Upper lobe of left lung (tissue), 6 donors: Measurements from ENCODE around the gene PACS2. TPM values are rescaled to one million over a fixed set of nuclear protein-coding genes. Genes with fewer than 3 reads are reported as not detected.

Experiments used
- ATAC-seq, 2 donors: fragments of 200-7000 bp; cut with Tn5 transposase; one replicate each; pipeline ENCODE4 v1.9.1; 2022; ENCODE audit warnings: mild to moderate bottlenecking in 2 of 2, moderate library complexity in 2 of 2; ENCODE audit not compliant: low FRiP score in 2 of 2
- DNase-seq, 2 donors: peaks; one replicate each; pipeline ENCODE4 v3.0.0-alpha.2; 2019 to 2020
- H3K27ac ChIP-seq, 4 donors: fragments of 200-600 bp; sonication (generic); one replicate each; pipeline ENCODE4 v1.5.1; 2016 to 2019
- H3K27me3 ChIP-seq, 4 donors: fragments of 200-600 bp; sonication (generic); one replicate each; pipeline ENCODE4 v1.5.1; 2017 to 2019
- H3K36me3 ChIP-seq, 4 donors: fragments of 200-600 bp; sonication (generic); one replicate each; pipeline ENCODE4 v1.5.1; 2016 to 2019
- H3K4me1 ChIP-seq, 4 donors: fragments of 200-600 bp; sonication (generic); one replicate each; pipeline ENCODE4 v1.5.1; 2018 to 2019
- H3K4me3 ChIP-seq, 4 donors: fragments of 200-600 bp; sonication (generic); one replicate each; pipeline ENCODE4 v1.5.1; 2017 to 2019; ENCODE audit warnings: mild to moderate bottlenecking in 2 of 4, moderate library complexity in 1 of 4
- H3K9me3 ChIP-seq, 4 donors: fragments of 200-600 bp; sonication (generic); one replicate each; pipeline ENCODE4 v1.5.1; 2018 to 2019
- EP300 ChIP-seq, 4 donors: sonication (generic); formaldehyde crosslinking; IDR thresholded peaks; one replicate each; pipeline ENCODE4 v1.5.1; 2017; ENCODE audit warnings: antibody characterized with exemption in 4 of 4, control low read depth in 2 of 4
- POLR2A ChIP-seq, 4 donors: fragments of 450-650 bp; IDR thresholded peaks; one replicate each; pipeline ENCODE4 v1.5.1; 2016 to 2017; ENCODE audit warnings: antibody characterized with exemption in 4 of 4, mild to moderate bottlenecking in 2 of 4
- POLR2AphosphoS5 ChIP-seq, 2 donors: sonication (generic); formaldehyde crosslinking; IDR thresholded peaks; one replicate each; pipeline ENCODE4 v1.5.1; 2017; ENCODE audit warnings: antibody characterized with exemption in 2 of 2
- WGBS, 2 donors: methylation state at CpG; one replicate each; pipeline ENCODE4 v1.1.5; 2017 to 2018; 5-methylcytosine and 5-hydroxymethylcytosine counted together
- total RNA-seq, 6 donors: library from RNA; depleted of rRNA in 4 of 6; stranded (reverse); fragments of >200 nt in 4 of 6; gene quantifications; one replicate each; pipeline versions ENCODE4 v1.1.0 to v1.2.1, GENCODE V29; 2016 to 2021
- TF ChIP-seq, protein P1 (sequence below), 6 experiments: fragments of 450-650 bp in 4 of 6; fragments of 200-600 bp in 2 of 6; sonication (generic) in 2 of 6; IDR thresholded peaks; one replicate each; pipeline ENCODE4 v1.5.1; 2016 to 2019; ENCODE audit warnings: antibody characterized with exemption in 6 of 6
- donor health status: DM: no; HTN: no; CAD: no; lungs with moderate emphysema.
- donor health status: DM: no; HTN: yes; CAD: no; lungs with severe emphysema.

The PACS2 gene
- total RNA-seq, 6 donors from 2014 or later = 53.4 to 204 (median 86.5) TPM

GRCh38 chr14:105279642-105280361 is 34.7 kb upstream of the PACS2 start:
- ATAC-seq = no peak
- TF ChIP-seq POLR2AphosphoS5 (IDR thresholded peaks at IDR 0.05) (no peak), POLR2A (IDR thresholded peaks at IDR 0.05) (no peak), EP300 (IDR thresholded peaks at IDR 0.05) (no peak)
- TF ChIP-seq, protein P1, sequence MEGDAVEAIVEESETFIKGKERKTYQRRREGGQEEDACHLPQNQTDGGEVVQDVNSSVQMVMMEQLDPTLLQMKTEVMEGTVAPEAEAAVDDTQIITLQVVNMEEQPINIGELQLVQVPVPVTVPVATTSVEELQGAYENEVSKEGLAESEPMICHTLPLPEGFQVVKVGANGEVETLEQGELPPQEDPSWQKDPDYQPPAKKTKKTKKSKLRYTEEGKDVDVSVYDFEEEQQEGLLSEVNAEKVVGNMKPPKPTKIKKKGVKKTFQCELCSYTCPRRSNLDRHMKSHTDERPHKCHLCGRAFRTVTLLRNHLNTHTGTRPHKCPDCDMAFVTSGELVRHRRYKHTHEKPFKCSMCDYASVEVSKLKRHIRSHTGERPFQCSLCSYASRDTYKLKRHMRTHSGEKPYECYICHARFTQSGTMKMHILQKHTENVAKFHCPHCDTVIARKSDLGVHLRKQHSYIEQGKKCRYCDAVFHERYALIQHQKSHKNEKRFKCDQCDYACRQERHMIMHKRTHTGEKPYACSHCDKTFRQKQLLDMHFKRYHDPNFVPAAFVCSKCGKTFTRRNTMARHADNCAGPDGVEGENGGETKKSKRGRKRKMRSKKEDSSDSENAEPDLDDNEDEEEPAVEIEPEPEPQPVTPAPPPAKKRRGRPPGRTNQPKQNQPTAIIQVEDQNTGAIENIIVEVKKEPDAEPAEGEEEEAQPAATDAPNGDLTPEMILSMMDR (IDR thresholded peaks at IDR 0.05) = no peak
- no peaks in the 10 kb centered on the region for H3K9me3 ChIP-seq
- no peak overlapping the region for H3K27ac ChIP-seq
- no peak for DNase-seq
- H3K27me3 ChIP-seq = no peaks in the 10 kb centered on the region
- 87 to 90% methylated on average over 18 of the region's 18 CpGs for WGBS, 2 donors
- no peak overlapping the region for H3K4me3 ChIP-seq
- H3K36me3 ChIP-seq = peaks cover 0 to 4% (median 0%) of the 10 kb centered on the region in 4 donors
- peaks cover 0 to 20% (median 13%) of the 10 kb centered on the region in 4 donors for H3K4me1 ChIP-seq

- H3K27me3 ChIP-seq = no peaks in the 10 kb centered on the region
- no peak overlapping the region for H3K27ac ChIP-seq
- peak in 1 of 2 donors; percentile 64 for DNase-seq
- peaks cover 0 to 16% (median 11%) of the 10 kb centered on the region in 4 donors for H3K4me1 ChIP-seq
- ATAC-seq = no peak
- H3K4me3 ChIP-seq = no peak overlapping the region
- H3K36me3 ChIP-seq = peaks cover 0 to 8% (median 0%) of the 10 kb centered on the region in 4 donors
- no peaks in the 10 kb centered on the region for H3K9me3 ChIP-seq
- TF ChIP-seq EP300 (IDR thresholded peaks at IDR 0.05) = no peak
- TF ChIP-seq POLR2AphosphoS5 (IDR thresholded peaks at IDR 0.05) = no peak
- TF ChIP-seq POLR2A (IDR thresholded peaks at IDR 0.05) = no peak
- TF ChIP-seq, protein P1 (IDR thresholded peaks at IDR 0.05) = no peak
- 95 to 96% methylated on average over 16 to 19 of the region's 21 CpGs for WGBS, 2 donors
These were observed 34.0 kb upstream of the PACS2 start for GRCh38 chr14:105280525-105280924.

DNA sequence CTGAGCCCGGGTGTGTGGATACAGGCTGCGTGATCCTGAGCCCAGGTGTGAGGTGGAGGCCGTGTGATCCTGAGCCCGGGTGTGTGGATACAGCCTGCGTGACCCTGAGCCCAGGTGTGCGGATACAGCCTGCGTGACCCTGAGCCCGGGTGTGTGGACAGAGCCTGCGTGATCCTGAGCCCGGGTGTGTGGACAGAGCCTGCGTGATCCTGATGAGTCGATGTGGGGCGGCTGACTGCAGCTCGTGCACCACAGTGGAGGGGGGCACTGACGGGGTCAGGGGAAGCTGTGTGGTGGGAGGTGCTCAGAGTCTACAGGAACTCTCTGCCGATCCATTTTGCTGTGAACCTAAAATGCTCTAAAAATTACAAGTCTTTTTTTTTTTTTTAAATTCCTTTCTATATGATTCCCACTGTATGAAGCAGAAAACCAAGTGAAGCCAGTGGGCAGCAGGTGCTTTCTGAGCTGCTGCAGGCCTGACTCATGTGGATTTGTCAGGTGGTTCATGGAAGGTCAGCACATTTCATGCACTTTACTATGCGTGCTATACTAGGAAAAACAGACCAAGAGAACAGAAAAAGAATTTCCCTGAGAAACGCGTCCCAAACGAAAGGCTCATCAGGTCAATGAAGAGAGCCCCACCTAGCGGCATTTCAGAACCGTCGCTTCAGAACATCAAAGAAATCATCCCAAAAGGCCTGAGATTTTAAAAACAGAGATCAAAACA is 33.0 kb upstream of the PACS2 start:
- Histone ChIP-seq H3K9me3 (no peaks in the 10 kb centered on the region), H3K27ac (no peak overlapping the region), H3K36me3 (peaks cover 0 to 8% (median 0%) of the 10 kb centered on the region in 4 donors), H3K4me1 (peaks cover 0 to 16% (median 10%) of the 10 kb centered on the region in 4 donors), H3K4me3 (no peak overlapping the region), H3K27me3 (no peaks in the 10 kb centered on the region)
- peak in 1 of 2 donors; percentile 41 for ATAC-seq
- WGBS, 2 donors = 75% methylated on average over 22 to 23 of the region's 23 CpGs
- DNase-seq = peak in 1 of 2 donors; percentile 58
- TF ChIP-seq, protein P1 (IDR thresholded peaks at IDR 0.05) = peak in 5 of 6 experiments; percentile 36 to 44 (median 37)
- TF ChIP-seq POLR2AphosphoS5 (IDR thresholded peaks at IDR 0.05) = no peak

DNA sequence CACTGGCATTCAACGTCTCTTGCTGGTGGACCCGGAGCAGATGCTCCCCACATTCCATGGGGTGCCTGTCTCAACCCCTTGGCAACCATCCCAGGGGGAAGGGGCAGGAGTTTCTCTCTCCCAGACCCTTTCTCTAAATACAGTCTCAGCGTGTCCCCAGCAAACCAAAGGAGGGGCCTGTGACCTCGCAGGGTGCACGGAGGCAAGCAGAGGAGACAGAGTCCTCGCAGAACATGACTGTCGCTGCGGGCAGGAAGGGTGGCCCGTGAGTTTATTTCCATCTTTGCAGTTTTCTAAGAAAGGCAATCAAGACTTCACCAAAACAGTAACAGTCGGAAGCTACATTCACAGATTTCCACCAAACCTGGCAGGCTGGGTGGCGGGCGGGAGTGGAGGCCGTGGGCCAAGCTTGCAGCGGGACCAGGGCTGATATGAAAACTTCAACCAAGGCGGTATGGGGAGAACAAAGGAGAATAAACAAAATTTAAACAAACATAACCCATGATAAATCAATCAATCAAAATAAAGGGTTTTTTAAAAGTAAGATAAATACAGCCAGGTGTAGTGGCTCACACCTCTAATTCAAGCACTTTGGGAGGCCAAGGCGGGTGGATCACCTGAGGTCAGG is 32.3 kb upstream of the PACS2 start:
- ATAC-seq = no peak
- TF ChIP-seq POLR2A (IDR thresholded peaks at IDR 0.05) = no peak
- TF ChIP-seq, protein P1 (IDR thresholded peaks at IDR 0.05) = peak in 2 of 6 experiments; percentile 2 to 3
- 78 to 80% methylated on average over 15 to 16 of the region's 16 CpGs for WGBS, 2 donors
- H3K4me1 ChIP-seq = peaks cover 0 to 16% (median 10%) of the 10 kb centered on the region in 4 donors
- H3K9me3 ChIP-seq = no peaks in the 10 kb centered on the region
- H3K36me3 ChIP-seq = peaks cover 0 to 8% (median 1%) of the 10 kb centered on the region in 4 donors
- no peak overlapping the region for H3K27ac ChIP-seq
- H3K27me3 ChIP-seq = no peaks in the 10 kb centered on the region
- no peak overlapping the region for H3K4me3 ChIP-seq
- peak in 1 of 2 donors; percentile 55 for DNase-seq
